ENCODE results near the gene CUL4A.

DNA sequence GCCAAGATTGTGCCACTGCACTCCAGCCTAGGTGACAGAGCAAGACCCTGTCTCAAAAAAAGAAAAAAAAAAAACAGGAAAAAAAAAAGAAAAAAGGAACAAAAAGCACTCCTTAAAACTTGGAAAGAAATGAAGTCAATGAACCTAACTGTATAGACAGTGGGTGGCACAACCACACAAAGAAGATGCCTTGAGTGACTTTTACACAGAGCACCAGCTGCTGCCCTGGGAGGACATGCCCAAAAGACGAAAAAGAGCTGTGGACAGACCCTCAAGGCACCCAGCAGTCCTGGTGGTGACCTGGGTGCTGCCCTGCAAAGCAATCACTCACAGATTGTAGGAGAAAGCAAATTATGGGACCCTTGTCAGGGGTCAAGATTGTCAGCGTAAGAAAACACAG, 81.7 kb downstream of the CUL4A start:
- TF ChIP-seq CTCF (IDR thresholded peaks at IDR 0.05; ENCODE audit: insufficient read depth, low read length, poor library complexity, severe bottlenecking): no peak
- TF ChIP-seq EZH2phosphoT487 (conservative IDR thresholded peaks at IDR 0.05; ENCODE audit: low read length): no peak

Measured in SU-DHL-6 (cell line).